Stimulated activated CD4-positive, alpha-beta T cell treated with anti-CD3 and anti-CD28 coated beads, Interleukin-2, amount 100 ng/mL, for 24 hours (primary cell): ENCODE measurements around the gene CCDC91.
"Not testable (repeated sequence)": the region's sequence is repeated elsewhere in the genome, so short reads cannot be mapped to it uniquely, and the experiment has no call there.

Experiments used
- DNase-seq, 2 donors: peaks; one replicate each; pipeline ENCODE4 v3.0.0-alpha.2; 2020

The CCDC91 gene

GRCh38 chr12:28294300-28294699 lies 104.0 kb downstream of the CCDC91 start:
- no peak for DNase-seq

- DNase-seq = no peak
Measured at GRCh38 chr12:28296287-28296686, 106.0 kb downstream of the CCDC91 start.

DNA sequence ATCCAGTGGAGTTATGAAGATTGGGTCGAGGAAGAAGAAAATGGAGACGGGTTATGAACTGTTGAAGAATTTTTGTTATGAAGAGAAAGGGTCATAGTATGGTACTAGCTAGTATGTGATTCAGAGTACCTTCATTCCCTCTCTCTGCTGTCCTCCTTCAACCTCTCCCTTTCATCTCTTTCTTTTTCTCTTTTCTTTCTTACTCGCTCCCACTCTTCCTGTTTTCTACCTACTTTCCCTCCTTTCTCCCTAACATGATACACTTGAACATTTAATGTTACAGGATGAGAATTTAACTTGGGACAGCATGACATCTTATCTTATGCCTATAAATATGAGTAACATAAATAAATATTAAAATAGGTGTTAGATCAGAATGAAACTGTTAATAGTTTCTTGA lies 112.9 kb downstream of the CCDC91 start:
- DNase-seq = no peak

DNA sequence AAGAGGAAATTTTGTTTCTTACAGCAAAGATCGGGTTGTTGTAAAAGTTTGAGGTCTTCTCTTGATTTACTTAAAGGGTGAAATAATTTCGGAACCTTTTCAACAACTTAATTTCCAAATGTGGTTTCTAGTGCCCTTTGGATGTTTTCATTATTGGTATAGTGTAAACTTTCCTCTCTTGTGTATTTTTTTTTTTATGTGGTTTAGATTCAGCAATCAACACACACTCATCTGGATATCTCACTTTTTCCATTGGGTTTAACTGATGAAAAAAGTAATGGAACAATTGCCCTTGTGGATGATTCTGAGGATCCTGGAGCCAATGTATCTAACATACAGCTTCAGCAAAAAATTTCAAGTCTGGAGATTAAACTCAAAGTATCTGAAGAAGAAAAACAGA lies 116.3 kb downstream of the CCDC91 start:
- no peak for DNase-seq

GRCh38 chr12:28308891-28309290 lies 118.6 kb downstream of the CCDC91 start:
- no peak for DNase-seq

- DNase-seq = no peak
Measured at GRCh38 chr12:28313631-28314030, 123.4 kb downstream of the CCDC91 start.

- DNase-seq = no peak
Measured at GRCh38 chr12:28316049-28316448, 125.8 kb downstream of the CCDC91 start.

DNA sequence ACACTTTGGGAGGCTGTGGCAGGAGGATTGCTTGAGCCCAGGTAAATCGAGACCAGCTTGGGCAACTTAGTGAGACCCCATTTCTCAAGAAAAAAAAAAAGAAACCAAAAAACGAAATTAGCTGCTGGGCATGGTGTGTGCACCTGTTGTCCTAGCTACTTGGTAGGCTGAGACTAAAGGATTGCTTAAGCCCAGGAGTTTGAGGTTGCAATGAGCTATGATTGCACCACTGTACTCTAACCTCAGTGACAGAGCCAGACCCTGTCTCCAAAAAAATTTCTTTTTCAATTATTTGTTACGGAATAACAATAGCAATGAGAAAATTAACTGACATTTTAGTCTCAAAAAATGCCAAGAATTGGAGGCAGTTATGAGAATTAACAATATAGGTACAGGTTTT lies 128.0 kb downstream of the CCDC91 start:
- no peak for DNase-seq

DNA sequence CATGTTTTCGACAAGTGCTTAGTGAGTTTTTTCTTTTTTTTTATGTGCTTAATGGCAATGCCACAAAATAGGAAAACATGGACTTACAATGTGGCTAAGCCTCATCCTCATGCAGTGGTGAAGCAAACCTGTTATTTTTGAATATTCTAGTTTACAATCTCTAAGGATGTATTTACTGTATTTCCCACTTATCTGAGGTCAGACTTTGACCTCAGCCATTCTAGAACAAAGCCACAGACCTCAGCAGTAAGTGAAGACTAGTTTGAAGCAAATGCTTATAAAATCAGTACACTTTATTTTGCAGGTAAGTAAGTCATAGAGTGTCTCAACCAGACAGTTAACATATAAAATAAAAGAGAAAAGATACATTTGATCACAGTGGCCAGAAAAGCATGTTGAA lies 130.1 kb downstream of the CCDC91 start:
- DNase-seq = no peak

DNA sequence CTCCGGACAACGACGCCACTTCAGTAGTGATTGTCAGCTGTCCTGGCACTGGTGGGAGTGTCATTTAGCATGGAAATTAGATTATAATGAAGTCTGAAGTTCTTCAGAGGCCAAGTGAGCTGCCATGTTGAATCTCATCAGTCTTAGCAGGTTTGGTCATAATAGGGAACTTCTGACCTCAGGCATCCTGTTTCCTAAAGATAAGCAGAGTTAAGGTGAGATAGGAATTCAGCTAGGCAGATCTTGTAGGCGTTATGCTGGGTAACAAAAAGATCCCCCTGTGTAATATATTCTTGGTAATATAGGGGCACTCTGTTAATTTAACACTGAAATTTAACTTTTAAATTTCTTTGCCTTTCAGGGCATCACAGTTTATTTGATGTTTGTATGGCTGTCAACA lies 137.5 kb downstream of the CCDC91 start:
- no peak for DNase-seq

DNA sequence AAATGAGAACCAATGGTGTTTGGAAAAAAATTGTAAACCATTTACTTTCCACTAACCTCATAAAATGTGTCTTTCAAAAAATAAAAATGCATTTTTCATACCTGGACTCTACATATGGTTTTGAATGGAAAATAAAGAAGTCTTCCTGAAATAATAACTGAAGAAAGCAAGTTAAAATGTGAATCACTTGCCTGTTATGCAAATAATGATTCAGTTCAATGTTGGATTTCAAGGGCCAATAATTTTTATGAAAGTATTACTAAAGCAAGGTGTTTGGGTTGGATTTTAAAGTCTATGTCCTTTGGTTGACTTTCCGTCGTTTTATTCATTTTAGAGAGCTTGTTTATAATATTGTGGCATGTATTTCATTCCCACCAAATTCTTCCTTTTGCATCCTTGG lies 138.7 kb downstream of the CCDC91 start:
- no peak for DNase-seq

GRCh38 chr12:28329727-28330126 lies 139.5 kb downstream of the CCDC91 start:
- not testable (repeated sequence) for DNase-seq

DNA sequence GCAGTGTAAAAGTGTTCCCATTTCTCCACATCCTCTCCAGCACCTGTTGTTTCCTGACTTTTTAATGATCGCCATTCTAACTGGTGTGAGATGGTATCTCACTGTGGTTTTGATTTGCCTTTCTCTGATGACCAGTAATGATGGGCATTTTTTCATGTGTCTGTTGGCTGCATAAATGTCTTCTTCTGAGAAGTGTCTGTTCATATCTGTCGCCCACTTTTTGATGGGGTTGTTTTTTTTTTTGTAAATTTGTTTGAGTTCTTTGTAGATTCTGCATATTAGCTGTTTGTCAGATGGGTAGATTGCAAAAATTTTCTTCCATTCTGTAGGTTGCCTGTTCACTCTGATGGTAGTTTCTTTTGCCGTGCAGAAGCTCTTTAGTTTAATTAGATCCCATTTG lies 140.0 kb downstream of the CCDC91 start:
- not testable (repeated sequence) for DNase-seq

DNA sequence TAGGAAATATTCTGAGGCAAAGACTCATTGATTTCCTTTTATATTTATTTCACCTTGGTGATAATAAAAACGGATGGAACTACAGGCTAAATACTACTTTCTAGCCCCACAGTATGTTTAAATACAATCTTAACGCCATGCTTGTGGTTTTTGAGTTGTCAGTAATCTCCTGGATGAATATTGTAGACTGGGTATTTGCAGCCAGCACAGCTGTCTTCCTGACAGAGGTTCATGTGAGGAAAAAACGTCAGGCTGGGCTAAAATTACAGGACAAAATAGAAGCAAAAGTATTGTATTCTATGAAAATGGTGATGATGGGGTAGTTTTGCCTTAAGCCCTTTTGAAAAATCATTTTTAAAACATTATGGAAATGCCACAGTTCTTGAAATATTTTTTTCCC lies 140.9 kb downstream of the CCDC91 start:
- no peak for DNase-seq

GRCh38 chr12:28340261-28341045 lies 150.2 kb downstream of the CCDC91 start:
- DNase-seq = no peak

DNA sequence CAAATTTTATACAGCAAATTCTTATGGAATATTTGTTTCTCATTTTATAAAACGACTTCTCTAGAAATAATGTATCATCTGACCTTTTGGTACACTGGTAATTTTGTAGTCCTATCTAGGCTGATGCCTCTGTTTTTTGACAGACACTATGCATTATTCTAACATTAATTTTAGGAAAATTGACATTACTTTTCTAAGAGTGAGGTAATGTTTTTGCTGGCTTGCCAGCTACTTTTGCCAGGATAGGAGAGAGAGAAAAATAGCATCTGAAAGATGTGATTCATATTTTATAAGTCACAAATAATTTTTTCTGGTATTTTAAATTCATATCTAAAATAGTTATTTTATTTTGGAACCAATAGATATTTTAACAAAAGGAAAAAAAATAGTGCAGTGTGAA lies 153.5 kb downstream of the CCDC91 start:
- DNase-seq = no peak

- DNase-seq = no peak
Measured at GRCh38 chr12:28346567-28346966, 156.3 kb downstream of the CCDC91 start.

- DNase-seq = no peak
Measured at GRCh38 chr12:28349196-28349595, 158.9 kb downstream of the CCDC91 start.

DNA sequence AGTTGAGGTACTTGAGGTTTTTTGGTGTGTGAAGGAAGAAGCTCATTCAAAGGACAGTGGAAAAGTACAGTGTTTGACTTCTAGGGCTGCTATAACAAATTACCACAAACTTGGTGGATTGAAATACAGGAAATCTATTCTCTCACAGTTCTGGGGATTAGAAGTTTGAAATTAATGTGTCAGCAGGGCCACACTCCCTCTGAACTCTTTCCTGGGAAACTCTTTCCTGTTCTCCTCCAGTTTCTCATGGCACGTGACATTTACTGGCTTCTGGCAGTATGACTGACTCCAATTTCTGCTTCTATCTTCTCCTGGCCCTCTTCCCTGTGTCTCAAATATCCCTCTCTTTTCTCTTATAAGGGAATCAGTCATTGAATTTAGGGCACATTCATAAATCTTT lies 160.2 kb downstream of the CCDC91 start:
- no peak for DNase-seq

GRCh38 chr12:28351414-28351813 lies 161.2 kb downstream of the CCDC91 start:
- DNase-seq = no peak

DNA sequence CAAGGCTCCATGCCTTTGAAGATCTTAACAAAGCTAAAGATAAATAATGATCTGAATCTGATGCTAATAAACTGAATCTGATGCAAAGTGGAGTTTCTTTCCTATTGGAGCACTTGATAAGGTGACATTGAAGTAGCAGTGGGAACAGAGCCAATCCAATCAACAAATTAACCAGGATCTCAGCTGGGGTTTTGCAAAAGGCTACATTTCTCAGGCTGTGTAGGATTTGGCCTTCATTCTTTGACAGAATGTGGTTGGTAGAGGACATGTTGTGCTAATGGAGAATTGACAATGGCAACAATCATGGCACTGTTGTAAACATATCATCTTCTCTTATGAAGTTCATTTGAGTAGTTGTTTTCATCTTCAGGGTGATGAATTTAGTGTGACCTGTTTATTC lies 164.9 kb downstream of the CCDC91 start:
- no peak for DNase-seq

DNA sequence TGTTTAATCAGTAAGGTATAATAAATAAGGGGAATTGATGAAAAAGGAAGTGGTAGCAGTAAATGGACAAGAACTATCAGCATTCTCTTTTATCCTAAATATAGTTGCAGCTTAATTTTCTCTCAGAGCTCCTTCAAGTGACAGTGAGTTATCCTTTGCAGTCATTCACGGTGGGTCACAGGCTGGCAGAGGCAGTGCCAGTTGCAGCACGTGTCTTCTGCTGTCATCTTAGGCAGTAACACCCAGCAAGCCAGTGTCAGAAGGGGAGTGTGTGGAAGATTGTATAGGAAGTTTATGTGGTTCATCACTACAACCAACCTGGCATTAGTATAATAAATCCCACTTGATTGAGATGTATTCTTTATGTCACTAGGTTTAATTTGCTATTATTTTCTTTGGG lies 170.0 kb downstream of the CCDC91 start:
- no peak for DNase-seq

- no peak for DNase-seq
Measured at GRCh38 chr12:28367326-28367725, 177.1 kb downstream of the CCDC91 start.

- DNase-seq = no peak
Measured at GRCh38 chr12:28367993-28368392, 177.7 kb downstream of the CCDC91 start.

- DNase-seq = no peak
Measured at GRCh38 chr12:28369483-28369882, 179.2 kb downstream of the CCDC91 start.
